ENCODE results near the gene DYNC2H1.

DYNC2H1 gene

DNA sequence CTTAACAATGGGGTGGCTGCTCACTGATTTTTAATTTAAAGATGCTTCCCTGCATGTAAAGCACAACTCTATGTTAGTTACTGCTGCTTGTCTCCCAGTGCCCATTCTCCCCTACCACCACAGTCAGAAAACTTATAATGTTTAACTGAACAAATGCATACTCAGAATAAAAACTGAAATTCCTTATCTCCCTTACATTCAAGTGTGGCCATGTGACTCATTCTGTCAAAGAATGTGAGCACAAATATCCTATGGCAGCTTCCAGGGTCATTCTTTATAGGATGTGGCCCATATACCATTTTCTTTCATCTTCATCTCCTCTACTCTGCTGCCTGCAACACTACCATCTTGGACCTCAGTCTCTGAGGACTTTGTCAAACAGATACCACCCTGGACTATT, 374.8 kb downstream of the DYNC2H1 start:
- DNase-seq = no peak

DNA sequence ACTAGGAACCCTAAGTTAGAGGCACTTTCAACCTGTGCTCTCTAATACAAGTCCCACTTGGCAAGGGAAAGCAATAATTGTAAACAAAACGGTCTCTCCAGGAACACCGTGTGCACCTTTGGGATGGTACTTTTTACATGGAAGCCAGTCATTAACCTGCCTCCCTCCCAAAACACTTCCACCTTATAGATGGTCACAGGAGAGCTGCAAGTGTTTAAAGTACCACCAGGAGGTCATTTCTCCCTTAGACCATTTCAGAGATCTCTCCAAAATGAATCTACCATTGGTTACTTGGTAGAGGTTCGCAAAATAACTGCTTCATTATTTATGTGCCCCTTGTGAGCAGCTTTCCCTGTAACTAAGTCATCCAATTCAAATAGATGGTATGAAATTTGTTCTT, 375.3 kb downstream of the DYNC2H1 start:
- no peak for DNase-seq

DNA sequence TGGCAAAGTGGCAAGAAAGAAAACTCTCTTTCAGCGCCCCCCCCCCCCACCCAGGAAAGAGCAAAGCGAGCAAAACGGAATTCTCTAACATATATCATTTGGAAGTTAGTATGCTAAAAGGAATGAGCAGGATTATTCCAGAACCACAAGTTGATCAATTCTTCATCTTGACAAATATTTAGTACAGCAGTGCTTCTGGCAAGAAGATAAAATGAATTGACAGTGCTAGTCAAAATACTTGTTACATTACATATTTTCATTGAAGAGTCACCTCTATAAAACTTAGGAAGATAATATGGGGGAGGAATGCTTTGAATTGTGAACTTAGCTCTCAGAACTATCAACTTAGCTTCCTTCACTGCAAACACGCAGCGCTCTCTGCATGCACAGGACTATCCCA, 377.4 kb downstream of the DYNC2H1 start:
- DNase-seq = no peak

GRCh38 chr11:103487113-103487512, 377.9 kb downstream of the DYNC2H1 start:
- DNase-seq = no peak

- no peak for DNase-seq
Measured at GRCh38 chr11:103488031-103488461, 378.8 kb downstream of the DYNC2H1 start.

- DNase-seq = no peak
Measured at GRCh38 chr11:103488579-103488978, 379.4 kb downstream of the DYNC2H1 start.

- no peak for DNase-seq
Measured at GRCh38 chr11:103491777-103492176, 382.6 kb downstream of the DYNC2H1 start.

- no peak for DNase-seq
Measured at GRCh38 chr11:103494491-103494890, 385.3 kb downstream of the DYNC2H1 start.

DNA sequence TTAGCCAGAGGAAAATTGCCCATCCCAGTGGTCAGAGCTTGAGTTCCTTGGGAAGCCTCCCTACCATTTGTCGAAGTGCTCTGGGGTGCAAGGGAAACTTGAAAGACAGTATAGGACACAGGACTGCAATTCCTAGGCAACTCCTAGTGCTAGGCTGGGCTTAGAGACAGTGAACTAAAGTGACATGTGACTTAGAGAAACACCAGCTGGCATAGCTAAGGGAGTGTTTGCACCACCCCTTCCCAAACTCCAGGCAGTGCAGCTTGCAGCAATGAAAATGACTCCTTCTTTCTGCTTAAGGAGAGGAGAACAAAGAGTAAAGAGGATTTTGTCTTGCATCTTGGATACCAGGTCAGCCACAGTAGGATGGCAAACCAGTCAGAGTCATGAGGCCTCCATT, 388.0 kb downstream of the DYNC2H1 start:
- no peak for DNase-seq

DNA sequence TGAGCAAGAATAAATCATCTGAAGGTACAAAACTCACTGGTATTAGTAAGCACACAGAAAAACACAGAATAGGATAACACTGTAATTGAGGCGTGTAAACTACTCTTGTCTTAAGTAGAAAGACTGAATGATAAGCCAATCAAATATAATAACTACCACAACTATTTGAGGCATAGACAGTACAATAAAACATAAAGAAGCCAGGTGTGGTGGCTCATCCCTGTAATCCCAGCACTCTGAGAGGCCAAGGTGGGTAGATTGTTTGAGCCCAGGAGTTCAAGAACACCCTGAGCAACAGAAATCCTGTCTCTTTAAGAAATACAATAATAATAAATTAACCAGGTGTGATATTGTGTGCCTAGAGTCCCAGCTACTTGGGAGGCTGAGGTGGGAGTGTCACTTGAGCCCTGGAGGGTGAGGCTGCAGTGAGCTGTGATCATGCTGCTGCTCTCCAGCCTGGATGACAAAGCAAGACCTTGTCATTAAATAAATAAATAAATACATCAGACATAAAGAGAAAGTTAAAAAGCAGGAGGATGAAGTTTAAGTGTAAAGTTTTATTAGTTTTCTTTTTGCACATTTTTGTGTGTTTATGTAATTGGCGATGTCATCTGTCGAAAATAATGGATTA, 390.6 kb downstream of the DYNC2H1 start:
- DNase-seq = no peak

- DNase-seq = no peak
Measured at GRCh38 chr11:103515283-103515682, 406.1 kb downstream of the DYNC2H1 start.

- DNase-seq = no peak
Measured at GRCh38 chr11:103520792-103521191, 411.6 kb downstream of the DYNC2H1 start.

- no peak for DNase-seq
Measured at GRCh38 chr11:103525069-103525468, 415.8 kb downstream of the DYNC2H1 start.

DNA sequence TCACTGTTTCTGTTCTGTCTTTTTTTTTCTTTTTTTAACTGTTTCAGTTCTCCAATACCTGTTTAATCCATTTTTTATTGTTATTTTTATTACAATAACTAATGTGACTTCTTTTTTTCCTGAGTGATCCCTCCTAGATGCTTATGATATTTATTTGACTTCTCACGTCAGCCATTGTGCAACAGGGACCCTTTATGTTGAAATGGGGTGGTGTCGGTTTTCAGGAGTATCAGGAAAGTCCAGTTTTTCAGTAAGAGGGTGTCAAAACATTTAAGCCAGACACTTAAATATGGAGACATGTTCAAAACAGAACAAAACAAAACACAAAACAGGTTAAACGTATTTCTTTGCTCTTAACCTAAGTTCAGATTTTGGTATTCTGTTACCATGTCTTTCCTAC, 418.8 kb downstream of the DYNC2H1 start:
- DNase-seq = no peak

- DNase-seq = no peak
Measured at GRCh38 chr11:103528596-103528995, 419.4 kb downstream of the DYNC2H1 start.

- no peak for DNase-seq
Measured at GRCh38 chr11:103529181-103529684, 420.0 kb downstream of the DYNC2H1 start.

All from DMS 273 treated with DMSO at 0.1 percent for 48 hours (cell line).